ENCODE results near the gene NRG2. TPM values are rescaled to one million over a fixed set of nuclear protein-coding genes. Genes with fewer than 3 reads are reported as not detected.
A peak's percentile ranks its signal among the peaks of the same experiment; 100 is the strongest.

Gene NRG2
- total RNA-seq, 2 donors from 2014 or later, result 5.6 to 6.5 TPM

DNA sequence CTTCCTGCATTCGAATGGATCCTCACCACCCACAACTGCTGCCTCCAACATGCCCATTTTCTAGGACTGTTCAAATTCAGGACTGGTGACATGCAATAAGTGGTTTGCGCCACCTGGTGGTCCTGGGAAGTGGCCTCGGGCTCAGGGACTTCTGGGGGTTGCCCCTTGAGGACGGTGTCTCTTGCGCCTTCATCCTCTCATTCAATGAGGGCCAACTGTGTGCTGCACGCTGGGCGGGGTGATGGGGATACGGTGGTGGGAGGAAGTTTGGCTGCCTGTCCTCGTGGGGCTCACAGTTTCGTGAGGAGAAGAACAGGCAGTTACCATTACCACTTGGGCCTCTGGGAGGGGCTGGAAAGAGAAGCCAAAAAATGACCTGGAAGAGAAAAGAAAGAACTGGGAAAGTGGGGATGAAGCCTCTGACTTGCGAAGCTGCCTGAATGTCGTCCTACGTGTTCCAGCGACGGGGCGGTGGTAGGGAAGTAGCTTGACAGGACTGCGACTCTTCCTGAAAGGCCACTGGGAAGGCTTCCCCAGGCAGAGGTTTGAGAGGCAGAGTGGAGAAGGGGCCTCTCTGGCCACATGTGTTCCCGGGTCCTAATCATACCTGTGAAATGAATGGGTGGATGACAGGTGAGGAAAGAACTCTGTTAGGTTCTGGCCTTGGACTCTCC is 198.5 kb downstream of the NRG2 start:
- ATAC-seq (peak; percentile 22), DNase-seq (peak; percentile 76 to 87 (median 81))
- no peaks in the 10 kb centered on the region for H3K27me3 ChIP-seq
- intact Hi-C loops (cut with DNase I), result no loop called here
- no peak overlapping the region for H3K4me3 ChIP-seq
- H3K36me3 ChIP-seq (replicated peaks in 1 of 2; ENCODE audit: insufficient read depth in 1 of 2, low read depth in 2 of 2), result no peaks in the 10 kb centered on the region
- peaks cover 12% of the 10 kb centered on the region for H3K4me1 ChIP-seq
- H3K9me3 ChIP-seq, result no peaks in the 10 kb centered on the region
- WGBS, 2 donors, result 43% methylated on average over 18 of the region's 18 CpGs
- no peak overlapping the region for H3K27ac ChIP-seq
- TF ChIP-seq POLR2A (IDR thresholded peaks at IDR 0.05), result no peak
- TF ChIP-seq, protein P1, sequence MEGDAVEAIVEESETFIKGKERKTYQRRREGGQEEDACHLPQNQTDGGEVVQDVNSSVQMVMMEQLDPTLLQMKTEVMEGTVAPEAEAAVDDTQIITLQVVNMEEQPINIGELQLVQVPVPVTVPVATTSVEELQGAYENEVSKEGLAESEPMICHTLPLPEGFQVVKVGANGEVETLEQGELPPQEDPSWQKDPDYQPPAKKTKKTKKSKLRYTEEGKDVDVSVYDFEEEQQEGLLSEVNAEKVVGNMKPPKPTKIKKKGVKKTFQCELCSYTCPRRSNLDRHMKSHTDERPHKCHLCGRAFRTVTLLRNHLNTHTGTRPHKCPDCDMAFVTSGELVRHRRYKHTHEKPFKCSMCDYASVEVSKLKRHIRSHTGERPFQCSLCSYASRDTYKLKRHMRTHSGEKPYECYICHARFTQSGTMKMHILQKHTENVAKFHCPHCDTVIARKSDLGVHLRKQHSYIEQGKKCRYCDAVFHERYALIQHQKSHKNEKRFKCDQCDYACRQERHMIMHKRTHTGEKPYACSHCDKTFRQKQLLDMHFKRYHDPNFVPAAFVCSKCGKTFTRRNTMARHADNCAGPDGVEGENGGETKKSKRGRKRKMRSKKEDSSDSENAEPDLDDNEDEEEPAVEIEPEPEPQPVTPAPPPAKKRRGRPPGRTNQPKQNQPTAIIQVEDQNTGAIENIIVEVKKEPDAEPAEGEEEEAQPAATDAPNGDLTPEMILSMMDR (IDR thresholded peaks at IDR 0.05), result peak; percentile 36 to 75 (median 67)

DNA sequence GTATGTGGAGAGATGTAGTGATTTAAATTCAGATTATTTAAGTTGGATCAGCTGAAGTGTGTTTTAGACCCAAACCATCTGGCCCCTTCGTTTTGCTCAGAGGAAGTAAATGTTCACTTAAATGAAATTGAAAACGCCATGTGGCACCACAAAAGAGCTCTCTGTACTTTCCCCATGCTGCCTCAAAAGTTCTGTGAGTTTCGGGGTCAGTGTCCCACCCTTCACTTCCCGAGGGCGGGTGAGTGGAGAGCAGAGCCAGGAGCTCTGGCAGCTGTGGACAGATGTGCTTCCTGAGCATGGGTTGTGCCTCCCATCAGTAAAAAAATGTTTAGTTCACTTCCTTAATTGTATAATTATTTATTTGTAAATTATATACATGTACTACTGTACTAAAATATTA is 199.1 kb downstream of the NRG2 start:
- Histone ChIP-seq H3K9me3 (no peaks in the 10 kb centered on the region), H3K27me3 (no peaks in the 10 kb centered on the region), H3K27ac (no peak overlapping the region), H3K4me1 (peaks cover 12% of the 10 kb centered on the region), H3K4me3 (no peak overlapping the region), H3K36me3 (replicated peaks in 1 of 2; ENCODE audit: insufficient read depth in 1 of 2, low read depth in 2 of 2) (no peaks in the 10 kb centered on the region)
- no peak for ATAC-seq
- 47 to 49% methylated on average over 5 of the region's 5 CpGs for WGBS, 2 donors
- TF ChIP-seq, protein P1 (IDR thresholded peaks at IDR 0.05), result no peak
- TF ChIP-seq POLR2A (IDR thresholded peaks at IDR 0.05), result no peak
- no peak for DNase-seq
- intact Hi-C loops (cut with DNase I), result no loop called here

DNA sequence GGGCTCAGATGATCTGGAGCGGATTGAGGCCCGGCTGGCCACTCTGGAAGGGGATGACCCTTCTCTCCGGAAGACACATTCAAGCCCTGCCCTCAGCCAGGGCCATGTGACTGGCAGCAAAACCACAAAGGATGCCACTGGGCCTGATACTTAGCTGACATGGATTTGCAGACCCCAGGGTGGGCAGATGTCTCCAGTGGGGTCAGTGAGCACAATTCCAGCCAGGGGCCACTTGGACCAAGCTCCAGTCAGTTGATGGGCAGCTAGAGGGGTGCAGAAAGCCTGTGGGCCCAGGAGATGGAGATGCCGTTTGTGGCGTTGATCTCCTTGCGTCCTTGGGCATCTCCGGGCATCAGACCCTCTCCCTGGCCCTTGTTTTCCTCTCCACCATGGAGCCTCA is 200.8 kb downstream of the NRG2 start:
- H3K27me3 ChIP-seq, result no peaks in the 10 kb centered on the region
- WGBS, 2 donors, result 83 to 89% methylated on average over 7 of the region's 7 CpGs
- no peak for DNase-seq
- no peaks in the 10 kb centered on the region for H3K9me3 ChIP-seq
- no peak for ATAC-seq
- H3K27ac ChIP-seq, result no peak overlapping the region
- H3K4me3 ChIP-seq, result no peak overlapping the region
- H3K4me1 ChIP-seq, result peaks cover 12% of the 10 kb centered on the region
- intact Hi-C loops (cut with DNase I), result no loop called here
- H3K36me3 ChIP-seq (replicated peaks in 1 of 2; ENCODE audit: insufficient read depth in 1 of 2, low read depth in 2 of 2), result no peaks in the 10 kb centered on the region
- TF ChIP-seq, protein P1 (IDR thresholded peaks at IDR 0.05), result no peak
- no peak for TF ChIP-seq POLR2A (IDR thresholded peaks at IDR 0.05)

DNA sequence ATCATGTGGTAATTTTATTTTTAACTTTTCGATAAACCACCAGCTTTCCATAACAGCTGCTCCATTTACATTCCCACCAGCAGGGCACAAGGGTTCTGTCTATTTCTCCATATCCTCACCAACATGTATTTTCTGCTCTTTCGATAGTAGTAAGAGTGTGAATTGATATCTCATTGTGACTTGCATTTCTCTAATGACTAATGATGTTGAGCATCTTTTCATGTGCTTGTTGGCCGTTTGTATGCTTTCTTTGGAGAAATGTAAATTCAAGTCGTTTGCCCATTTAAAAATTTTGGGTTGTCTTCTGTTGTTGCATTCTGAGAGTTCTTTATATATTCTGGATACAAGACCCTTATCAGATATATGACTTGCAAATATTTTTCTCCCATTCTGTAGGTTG is 201.6 kb downstream of the NRG2 start:
- ATAC-seq, result no peak
- 67 to 68% methylated on average over 4 of the region's 4 CpGs for WGBS, 2 donors
- Histone ChIP-seq H3K27ac (no peak overlapping the region), H3K36me3 (replicated peaks in 1 of 2; ENCODE audit: insufficient read depth in 1 of 2, low read depth in 2 of 2) (no peaks in the 10 kb centered on the region), H3K9me3 (no peaks in the 10 kb centered on the region), H3K4me1 (peaks cover 6% of the 10 kb centered on the region), H3K4me3 (no peak overlapping the region), H3K27me3 (no peaks in the 10 kb centered on the region)
- TF ChIP-seq, protein P1 (IDR thresholded peaks at IDR 0.05), result no peak
- no peak for TF ChIP-seq POLR2A (IDR thresholded peaks at IDR 0.05)
- intact Hi-C loops (cut with DNase I), result no loop called here
- no peak for DNase-seq

DNA sequence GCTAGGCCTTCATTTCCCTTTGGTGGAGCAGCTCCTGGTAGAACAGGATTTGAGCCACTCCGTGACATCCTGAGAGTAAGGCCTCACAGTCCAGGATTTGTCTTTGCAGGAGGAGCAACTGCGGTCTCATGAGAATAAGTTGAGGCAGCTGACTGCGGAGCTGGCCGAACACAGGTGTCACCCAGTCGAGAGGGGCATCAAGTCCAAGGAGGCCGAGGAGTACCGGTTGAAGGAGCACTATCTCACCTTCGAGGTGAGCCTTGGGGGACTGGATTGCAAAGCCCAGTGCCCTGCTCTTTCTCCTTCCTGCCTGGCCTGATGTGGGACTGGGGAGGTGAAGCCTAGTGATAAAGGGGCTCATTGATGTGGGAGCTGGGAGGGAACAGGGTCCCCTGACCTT is 203.2 kb downstream of the NRG2 start:
- H3K27ac ChIP-seq, result no peak overlapping the region
- ATAC-seq, result no peak
- H3K4me3 ChIP-seq, result no peak overlapping the region
- intact Hi-C loops (cut with DNase I), result no loop called here
- no peak for DNase-seq
- no peak for TF ChIP-seq POLR2A (IDR thresholded peaks at IDR 0.05)
- TF ChIP-seq, protein P1 (IDR thresholded peaks at IDR 0.05), result no peak
- H3K4me1 ChIP-seq, result no peaks in the 10 kb centered on the region
- H3K9me3 ChIP-seq, result no peaks in the 10 kb centered on the region
- WGBS, 2 donors, result 74 to 86% methylated on average over 1 to 8 of the region's 8 CpGs
- no peaks in the 10 kb centered on the region for H3K27me3 ChIP-seq
- no peaks in the 10 kb centered on the region for H3K36me3 ChIP-seq (replicated peaks in 1 of 2; ENCODE audit: insufficient read depth in 1 of 2, low read depth in 2 of 2)

Measured in body of pancreas (tissue), 4 donors.